Body of pancreas (tissue), 4 donors: Measurements from ENCODE around the gene UNC93B1.

ENCODE experiments used
- CTCF ChIP-seq, 7 experiments: fragments of 450-650 bp in 4 of 7; fragments of 200-600 bp in 3 of 7; sonication (generic) in 3 of 7; IDR thresholded peaks; one replicate each; pipeline ENCODE4 v1.5.1; 2016 to 2019; ENCODE audit warnings: antibody characterized with exemption in 7 of 7
- POLR2A ChIP-seq, 3 donors: fragments of 450-650 bp; IDR thresholded peaks; one replicate each; pipeline ENCODE4 v1.6.1; 2016; ENCODE audit warnings: antibody characterized with exemption in 3 of 3, mild to moderate bottlenecking in 2 of 3

- TF ChIP-seq CTCF (IDR thresholded peaks at IDR 0.05) (no peak), POLR2A (IDR thresholded peaks at IDR 0.05) (no peak)
These were observed 29.3 kb upstream of the UNC93B1 start for GRCh38 chr11:68032997-68033707.
